IMR-90 (cell line): ENCODE data around the gene CREB1. TPM values are rescaled to one million over a fixed set of nuclear protein-coding genes. Genes with fewer than 3 reads are reported as not detected.

Experiments
- ATAC-seq: fragments of 200-7000 bp; cut with Tn5 transposase; 2 replicates; pipeline ENCODE4 v1.9.1; 2020; ENCODE audit warnings: low read depth, mild to moderate bottlenecking, moderate library complexity
- BruUV-seq: library from RNA; stranded (reverse); fragments of 400-500 nt; replicated peaks from 2 replicates; lab custom pipeline; 2021; lab: Mats Ljungman, UMichigan
- CTCF ChIA-PET: fragments of 300-600 bp; formaldehyde crosslinking; extraction: SDS; loops from one replicate; lab custom pipeline; 2021; ENCODE audit warnings: antibody characterized with exemption; lab: Yijun Ruan, JAX
- POLR2A ChIA-PET: fragments of 300-600 bp; sonication (Branson Sonifier 250); formaldehyde crosslinking; loops from one replicate; lab custom pipeline; 2022; ENCODE audit warnings: antibody characterized with exemption; ENCODE audit not compliant: unreplicated experiment; lab: Charles Lee
- DNase-seq: peaks from one replicate; pipeline ENCODE4 v3.0.0; 2013
- H2AFZ ChIP-seq: replicated peaks from 2 replicates; pipeline ENCODE3; 2013; ENCODE audit warnings: low read length, mild to moderate bottlenecking; ENCODE audit not compliant: poor library complexity
- H2AK5ac ChIP-seq: 2 replicates; pipeline ENCODE4 v1.6.1; 2013; ENCODE audit warnings: low read depth, low read length, inconsistent platforms
- H2AK9ac ChIP-seq: replicated peaks from 2 replicates; pipeline ENCODE3; 2013; ENCODE audit warnings: mild to moderate bottlenecking, low read depth, low read length, moderate library complexity; ENCODE audit not compliant: poor library complexity
- H2BK120ac ChIP-seq: 2 replicates; pipeline ENCODE4 v1.6.1; 2013; ENCODE audit warnings: low read depth, low read length, inconsistent platforms
- H2BK15ac ChIP-seq: 3 replicates; pipeline ENCODE4 v1.6.1; 2013; ENCODE audit warnings: low read depth, low read length, inconsistent platforms
- H2BK20ac ChIP-seq: 2 replicates; pipeline ENCODE4 v1.6.1; 2013; ENCODE audit warnings: low read depth, mild to moderate bottlenecking, inconsistent platforms, low read length, moderate library complexity
- H2BK5ac ChIP-seq: 2 replicates; pipeline ENCODE4 v1.6.1; 2013; ENCODE audit warnings: mild to moderate bottlenecking, low read depth, low read length, inconsistent platforms; ENCODE audit not compliant: poor library complexity, severe bottlenecking
- H3K14ac ChIP-seq: replicated peaks from 2 replicates; pipeline ENCODE4 v1.6.1; 2013; ENCODE audit warnings: low read depth, low read length, inconsistent platforms
- H3K18ac ChIP-seq: 2 replicates; pipeline ENCODE4 v1.6.1; 2013; ENCODE audit warnings: low read depth, low read length, control low read depth
- H3K23ac ChIP-seq: 2 replicates; pipeline ENCODE4 v1.6.1; 2013; ENCODE audit warnings: low read depth, low read length, inconsistent platforms
- H3K27ac ChIP-seq: 2 replicates; pipeline ENCODE4 v1.5.1; 2013; ENCODE audit warnings: mild to moderate bottlenecking, control low read depth, low read length; ENCODE audit not compliant: insufficient read depth
- H3K27me3 ChIP-seq: 2 replicates; pipeline ENCODE4 v1.6.1; 2013; ENCODE audit warnings: low read length; ENCODE audit not compliant: control insufficient read depth, insufficient read depth
- H3K36me3 ChIP-seq: 2 replicates; pipeline ENCODE4 v1.6.1; 2013; ENCODE audit warnings: low read length, mixed read lengths; ENCODE audit not compliant: control insufficient read depth, insufficient read depth
- H3K4ac ChIP-seq: 2 replicates; pipeline ENCODE4 v1.6.1; 2013; ENCODE audit warnings: low read depth, low read length, inconsistent platforms
- H3K4me1 ChIP-seq: 2 replicates; pipeline ENCODE4 v1.6.1; 2013; ENCODE audit warnings: low read length, mixed read lengths; ENCODE audit not compliant: control insufficient read depth, insufficient read depth
- H3K4me2 ChIP-seq: 2 replicates; pipeline ENCODE4 v1.6.1; 2013; ENCODE audit warnings: low read depth, mild to moderate bottlenecking, control low read depth, low read length, moderate library complexity
- H3K4me3 ChIP-seq: 2 replicates; pipeline ENCODE4 v1.5.1; 2013; ENCODE audit warnings: low read depth, mild to moderate bottlenecking, control low read depth, low read length, moderate library complexity; ENCODE audit not compliant: insufficient read depth
- H3K56ac ChIP-seq: 2 replicates; pipeline ENCODE4 v1.6.1; 2013; ENCODE audit warnings: low read length, inconsistent platforms; ENCODE audit not compliant: insufficient read depth; ENCODE audit errors: extremely low read depth
- H3K79me1 ChIP-seq, 2 experiments: 2 replicates each; pipeline ENCODE4 v1.6.1; 2013; ENCODE audit warnings: low read length in 2 of 2, inconsistent platforms in 1 of 2, low read depth in 1 of 2
- H3K9ac ChIP-seq: 2 replicates; pipeline ENCODE4 v1.6.1; 2013; ENCODE audit warnings: low read depth, low read length, control low read depth
- H3K9me1 ChIP-seq: 2 replicates; pipeline ENCODE4 v1.6.1; 2013; ENCODE audit warnings: low read length, inconsistent platforms; ENCODE audit not compliant: insufficient read depth
- H3K9me3 ChIP-seq: 2 replicates; pipeline ENCODE4 v1.6.1; 2013; ENCODE audit warnings: low read length; ENCODE audit not compliant: control insufficient read depth, insufficient read depth
- H4K20me1 ChIP-seq: 2 replicates; pipeline ENCODE4 v1.6.1; 2013; ENCODE audit warnings: low read length, inconsistent platforms; ENCODE audit not compliant: insufficient read depth
- H4K5ac ChIP-seq: 2 replicates; pipeline ENCODE4 v1.6.1; 2013; ENCODE audit warnings: mild to moderate bottlenecking, low read depth, low read length, control low read depth
- H4K8ac ChIP-seq, 2 experiments: 2 replicates each; pipeline ENCODE4 v1.6.1; 2013; ENCODE audit warnings: low read depth in 2 of 2, low read length in 2 of 2, control low read depth in 1 of 2, inconsistent platforms in 1 of 2
- H4K91ac ChIP-seq: 2 replicates; pipeline ENCODE4 v1.6.1; 2013; ENCODE audit warnings: low read depth, low read length, inconsistent platforms; ENCODE audit not compliant: insufficient read depth
- CEBPB ChIP-seq: IDR thresholded peaks from 2 replicates; pipeline ENCODE4 v1.6.1; 2012; ENCODE audit warnings: low read depth, low read length, improper control_type of control experiment
- CTCF ChIP-seq: conservative IDR thresholded peaks from 2 replicates; pipeline ENCODE4 v1.5.1; 2012; ENCODE audit warnings: mild to moderate bottlenecking, low read depth, low read length, improper control_type of control experiment
- ELK1 ChIP-seq: fragments of 150-350 bp; IDR thresholded peaks from 2 replicates; pipeline ENCODE4 v1.6.1; 2016; ENCODE audit warnings: low read depth, mild to moderate bottlenecking, low read length, moderate library complexity, borderline replicate concordance
- FOS ChIP-seq: fragments of 150-350 bp; IDR thresholded peaks from 2 replicates; pipeline ENCODE4 v1.6.1; 2016; ENCODE audit warnings: low read depth, low read length
- MAFK ChIP-seq: IDR thresholded peaks from 2 replicates; pipeline ENCODE4 v1.6.1; 2012; ENCODE audit warnings: low read depth, low read length, improper control_type of control experiment
- MAZ ChIP-seq: IDR thresholded peaks from 2 replicates; pipeline ENCODE4 v1.6.1; 2012; ENCODE audit warnings: low read depth, mild to moderate bottlenecking, low read length, improper control_type of control experiment, moderate library complexity, borderline replicate concordance
- NFE2L2 ChIP-seq: fragments of 150-350 bp; IDR thresholded peaks from 2 replicates; pipeline ENCODE4 v1.6.1; 2016; ENCODE audit warnings: low read depth, mild to moderate bottlenecking, low read length
- RFX5 ChIP-seq: IDR thresholded peaks from 2 replicates; pipeline ENCODE4 v1.8.0; 2012; ENCODE audit warnings: low read depth, mild to moderate bottlenecking, low read length, moderate library complexity
- USF2 ChIP-seq: fragments of 150-350 bp; IDR thresholded peaks from 2 replicates; pipeline ENCODE4 v1.6.1; 2017; ENCODE audit warnings: mild to moderate bottlenecking, antibody characterized with exemption, low read length, low read depth
- dilution Hi-C: fragments of 300-500 bp; cut with HindIII; formaldehyde crosslinking; loops from one replicate; pipeline ENCODE4 v1.14.3; 2018; ENCODE audit warnings: low sequenced_read_pairs; ENCODE audit not compliant: unreplicated experiment
- in situ Hi-C: fragments of 300-500 bp; cut with MboI; formaldehyde crosslinking; loops from 3 replicates; pipeline ENCODE4 v1.14.3; 2019; ENCODE audit warnings: low sequenced_read_pairs, inconsistent platforms, mixed read lengths
- intact Hi-C: fragments of 100-400 bp; cut with micrococcal nuclease; formaldehyde crosslinking; loops from 2 replicates; pipeline ENCODE4 v1.10.0; 2022
- polyA plus RNA-seq, 3 experiments: library from polyadenylated mRNA; depleted of rRNA; stranded (reverse); fragments of >200 nt; gene quantifications; 2 replicates each; pipeline ENCODE4 v1.2.3, GENCODE V29; 2012; ENCODE audit warnings: low replicate concordance in 1 of 3
- total RNA-seq: library from RNA; depleted of rRNA; stranded (reverse); fragments of >200 nt; gene quantifications from 2 replicates; pipeline ENCODE4 v1.2.3, GENCODE V29; 2012

The CREB1 gene
- total and polyA plus RNA-seq, 2 of the 4 experiments (the other 2 are of a cell fraction), result 22.4 to 94.5 TPM

GRCh38 chr2:207599636-207600035, 69.9 kb downstream of the CREB1 start:
- Histone ChIP-seq H3K56ac (no peak overlapping the region), H2AK5ac (no peak overlapping the region), H3K9me1 (no peaks in the 10 kb centered on the region; the same call in 1 of the 2 replicates), H2BK5ac (no peak overlapping the region), H2AK9ac (no peak overlapping the region), H2BK20ac (no peak overlapping the region), H3K36me3 (peaks cover 16% of the 10 kb centered on the region), H2BK15ac (no peak overlapping the region), H3K27ac (no peak overlapping the region), H4K5ac (no peak overlapping the region), H2AFZ (no peak overlapping the region), H3K18ac (no peak overlapping the region; the same call in 1 of the 2 replicates), H3K14ac (no peak overlapping the region), H3K23ac (no peak overlapping the region), H3K4me1 (0 out of 2 replicates have a peak, but pooled peaks cover 3% of the 10 kb centered on the region), H4K20me1 (no peaks in the 10 kb centered on the region), H3K4me2 (no peak overlapping the region), H2BK120ac (no peak overlapping the region), H3K9me3 (no peaks in the 10 kb centered on the region), H3K79me1 (peaks cover 9 to 11% of the 10 kb centered on the region in 2 experiments; a peak in 3 of 4 replicates), H3K9ac (no peak overlapping the region), H4K8ac (no peak overlapping the region; a peak in 1 of 4 replicates), H3K27me3 (no peaks in the 10 kb centered on the region), H3K4me3 (no peak overlapping the region), H3K4ac (no peak overlapping the region), H4K91ac (no peak overlapping the region)
- no TSS peak for BruUV-seq
- ATAC-seq, result no peak
- no peak for DNase-seq
- ChIA-PET CTCF (no interaction called here), POLR2A (no interaction called here)
- dilution Hi-C loops (no loop called here), in situ Hi-C loops (no loop called here), intact Hi-C loops (no loop called here)
- TF ChIP-seq CTCF (no peak), RFX5 (no peak), CEBPB (no peak), MAZ (no peak), FOS (no peak), ELK1 (no peak), NFE2L2 (no peak), MAFK (no peak), USF2 (no peak)
